A204.1 (cell line): ENCODE measurements around the gene AQP5.

ENCODE experiments used
- FAIRE-seq: peaks from 2 replicates; lab custom pipeline; 2012; peaks lifted over from hg19 to GRCh38; lab: Jason Lieb, UNC

AQP5 gene

GRCh38 chr12:49964849-49965624 lies 3.4 kb downstream of the AQP5 start:
- no peak for FAIRE-seq

GRCh38 chr12:49965836-49966235 lies 4.2 kb downstream of the AQP5 start:
- no peak for FAIRE-seq

GRCh38 chr12:49966511-49967041 lies 4.9 kb downstream of the AQP5 start:
- FAIRE-seq = no peak

- no peak for FAIRE-seq
These were observed 5.5 kb downstream of the AQP5 start for GRCh38 chr12:49967042-49967776.

GRCh38 chr12:49967777-49968250 lies 6.1 kb downstream of the AQP5 start:
- no peak for FAIRE-seq

- FAIRE-seq = no peak
These were observed 6.8 kb downstream of the AQP5 start for GRCh38 chr12:49968471-49968870.

GRCh38 chr12:49969027-49969426 lies 7.4 kb downstream of the AQP5 start:
- no peak for FAIRE-seq

- no peak for FAIRE-seq
These were observed 8.2 kb downstream of the AQP5 start for GRCh38 chr12:49969651-49970429.

- FAIRE-seq = no peak
These were observed 9.0 kb downstream of the AQP5 start for GRCh38 chr12:49970658-49971057.

- FAIRE-seq = no peak
These were observed 9.5 kb downstream of the AQP5 start for GRCh38 chr12:49971141-49971540.

- no peak for FAIRE-seq
These were observed 10.5 kb downstream of the AQP5 start for GRCh38 chr12:49972129-49972528.

- FAIRE-seq = no peak
These were observed 11.1 kb downstream of the AQP5 start, which contains the start of gene AQP6 for GRCh38 chr12:49972641-49973360. AQP6 (plus strand) TSS chr12:49972947; CDS start chr12:49973174, 227 bp downstream.

- no peak for FAIRE-seq
These were observed 11.7 kb downstream of the AQP5 start for GRCh38 chr12:49973361-49973830.

GRCh38 chr12:49974231-49974675 lies 12.6 kb downstream of the AQP5 start:
- FAIRE-seq = no peak

GRCh38 chr12:49974677-49975317 lies 13.1 kb downstream of the AQP5 start:
- no peak for FAIRE-seq

GRCh38 chr12:49975318-49975761 lies 13.7 kb downstream of the AQP5 start:
- FAIRE-seq = no peak

- no peak for FAIRE-seq
These were observed 14.9 kb downstream of the AQP5 start for GRCh38 chr12:49976557-49976956.

- no peak for FAIRE-seq
These were observed 16.5 kb downstream of the AQP5 start for GRCh38 chr12:49978125-49978524.

GRCh38 chr12:49979016-49979586 lies 17.4 kb downstream of the AQP5 start:
- no peak for FAIRE-seq

GRCh38 chr12:49979791-49980190 lies 18.1 kb downstream of the AQP5 start:
- no peak for FAIRE-seq
